Activated T-cell treated with anti-CD3 and anti-CD28 coated beads, Interleukin-2, amount 50 U/mL, for 72 hours (primary cell): ENCODE measurements around the gene CSRP2. TPM values are rescaled to one million over a fixed set of nuclear protein-coding genes. Genes with fewer than 3 reads are reported as not detected.

Source experiments
- ATAC-seq, 2 donors: fragments of 150-1000 bp; cut with Tn5 transposase; replicated peaks in 1 of 2; 2 replicates each; pipeline ENCODE4 v1.10.0; 2021; ENCODE audit warnings: moderate library complexity in 2 of 2, mild to moderate bottlenecking in 1 of 2
- DNase-seq, 2 donors: peaks; one replicate each; pipeline ENCODE4 v3.0.0; 2021 to 2022; ENCODE audit warnings: mixed read lengths in 1 of 2
- H3K27ac Mint-ChIP-seq: one replicate; pipeline ENCODE4 v1.8.0; 2022; ENCODE audit warnings: mild to moderate bottlenecking, moderate library complexity, mixed read lengths
- H3K27me3 Mint-ChIP-seq: one replicate; pipeline ENCODE4 v1.8.0; 2022; ENCODE audit warnings: low read depth, mixed read lengths
- H3K36me3 Mint-ChIP-seq, 2 donors: one replicate each; pipeline ENCODE4 v1.8.0; 2022; ENCODE audit warnings: mixed read lengths in 2 of 2, mild to moderate bottlenecking in 1 of 2; ENCODE audit not compliant: insufficient read depth in 2 of 2
- H3K4me1 Mint-ChIP-seq: one replicate; pipeline ENCODE4 v1.8.0; 2022; ENCODE audit warnings: low read depth, mixed read lengths
- H3K4me3 Mint-ChIP-seq, 2 donors: one replicate each; pipeline ENCODE4 v1.8.0; 2022; ENCODE audit warnings: mild to moderate bottlenecking in 2 of 2, mixed read lengths in 2 of 2, moderate library complexity in 2 of 2
- H3K9me3 Mint-ChIP-seq, 2 donors: one replicate each; pipeline ENCODE4 v1.8.0; 2022; ENCODE audit warnings: mixed read lengths in 2 of 2
- total RNA-seq, 2 donors: library from RNA; stranded (reverse); gene quantifications; one replicate each; pipeline ENCODE4 v1.2.3, GENCODE V29; 2022

The CSRP2 gene
- total RNA-seq, 2 donors from 2014 or later = 0.65 to 3.3 TPM

DNA sequence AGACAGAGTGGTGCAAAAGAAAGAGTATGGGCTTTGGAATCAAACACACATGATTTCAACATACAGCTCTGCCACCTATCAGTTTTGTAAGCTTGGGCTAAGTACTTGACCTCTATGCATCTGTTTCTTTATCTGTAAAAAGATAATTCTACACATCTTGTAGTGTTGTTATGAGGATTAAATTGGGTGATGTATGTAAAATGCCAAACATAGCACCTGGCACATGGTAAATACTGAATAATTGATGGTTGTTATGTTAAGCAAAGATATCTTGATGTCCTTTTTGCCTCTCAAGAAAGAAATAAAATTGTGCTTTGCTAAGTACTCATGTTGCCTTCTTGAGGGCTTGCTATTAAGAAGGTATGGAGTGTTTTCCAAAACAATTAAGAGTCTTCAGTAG, 2.3 kb upstream of the CSRP2 start:
- Mint-ChIP-seq H3K4me3 (no peak overlapping the region), H3K27me3 (peaks cover 47% of the 10 kb centered on the region), H3K4me1 (peaks cover 21% of the 10 kb centered on the region)

DNA sequence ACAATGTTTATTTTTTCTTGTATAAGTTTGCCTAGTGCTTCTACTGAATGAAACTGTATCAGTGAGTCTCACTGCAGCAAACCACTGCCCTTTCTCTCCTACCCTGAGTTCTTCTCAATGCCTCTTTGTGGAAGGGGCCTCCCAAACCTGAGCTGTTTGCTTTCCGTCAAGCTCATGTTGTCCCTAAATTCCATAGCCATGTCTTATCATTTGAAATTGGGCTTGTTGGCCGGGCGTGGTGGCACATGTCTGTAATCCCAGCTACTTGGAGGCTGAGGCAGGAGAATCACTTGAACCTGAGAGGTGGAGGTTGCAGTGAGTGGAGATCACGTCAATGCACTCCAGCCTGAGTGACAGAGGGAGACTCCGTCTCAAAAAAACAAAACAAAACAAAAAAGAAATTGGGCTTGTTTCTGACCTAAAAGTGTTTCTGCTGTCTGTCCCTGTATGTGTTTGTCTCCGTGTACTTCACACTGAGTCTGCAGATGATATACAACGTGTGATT, 1.8 kb upstream of the CSRP2 start:
- ATAC-seq = no peak
- H3K4me3 Mint-ChIP-seq = peak overlapping the region in 1 of 2 donors; percentile 13
- H3K36me3 Mint-ChIP-seq = peaks cover 0 to 2% of the 10 kb centered on the region in 2 donors

More for the DNA sequence above, 2.3 kb upstream of the CSRP2 start:
- Mint-ChIP-seq H3K27ac (no peak overlapping the region), H3K9me3 (no peaks in the 10 kb centered on the region), H3K36me3 (peaks cover 0 to 2% of the 10 kb centered on the region in 2 donors)
- ATAC-seq (no peak), DNase-seq (no peak)

DNA sequence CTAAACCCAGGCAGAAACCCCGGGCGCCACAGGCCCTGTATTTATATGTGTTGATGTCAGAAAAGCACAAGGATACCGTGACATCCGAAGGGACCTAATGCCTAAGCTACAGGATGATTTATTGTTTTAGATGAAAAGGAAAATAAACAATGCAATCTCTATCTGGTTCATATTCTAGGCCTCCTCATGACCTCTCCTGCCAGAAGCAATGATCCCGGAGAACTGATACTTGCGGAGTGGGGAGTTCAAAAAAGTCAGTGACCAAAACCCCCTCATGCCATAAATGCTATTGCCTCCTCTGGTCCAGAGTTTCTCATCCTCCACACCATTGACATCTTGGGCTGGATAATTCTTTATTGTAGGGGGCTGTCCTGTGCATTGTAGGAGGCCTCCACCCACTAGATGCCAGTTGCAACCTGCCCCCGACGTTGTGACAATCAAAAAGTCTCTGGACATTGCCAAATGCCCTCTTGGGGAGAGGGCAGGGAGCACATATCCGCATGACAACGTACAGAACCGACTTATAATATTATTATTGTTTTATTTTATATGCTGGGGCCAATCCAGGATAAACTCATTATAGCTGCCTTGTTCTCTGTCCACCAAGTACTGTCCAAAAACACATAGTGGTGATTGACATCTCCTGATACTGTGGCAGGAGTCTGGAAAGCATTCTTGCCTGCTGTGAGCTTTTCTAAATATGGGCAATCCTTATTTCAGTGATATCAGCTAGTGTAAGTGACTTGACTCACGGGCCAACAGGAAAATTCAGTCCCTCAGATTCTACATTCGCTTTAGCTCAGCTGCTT, 1.1 kb upstream of the CSRP2 start:
- H3K27ac Mint-ChIP-seq = peak overlapping the region; percentile 66
- H3K27me3 Mint-ChIP-seq = peaks cover 52% of the 10 kb centered on the region
- ATAC-seq = no peak
- peaks cover 0 to 2% of the 10 kb centered on the region in 2 donors for H3K36me3 Mint-ChIP-seq
- H3K4me3 Mint-ChIP-seq = peak overlapping the region; percentile 91 to 95
- DNase-seq = no peak
- no peaks in the 10 kb centered on the region for H3K9me3 Mint-ChIP-seq
- peaks cover 21% of the 10 kb centered on the region for H3K4me1 Mint-ChIP-seq

More for the DNA sequence above, 1.8 kb upstream of the CSRP2 start:
- no peaks in the 10 kb centered on the region for H3K9me3 Mint-ChIP-seq
- peaks cover 21% of the 10 kb centered on the region for H3K4me1 Mint-ChIP-seq
- H3K27ac Mint-ChIP-seq = no peak overlapping the region
- no peak for DNase-seq
- H3K27me3 Mint-ChIP-seq = peaks cover 47% of the 10 kb centered on the region

DNA sequence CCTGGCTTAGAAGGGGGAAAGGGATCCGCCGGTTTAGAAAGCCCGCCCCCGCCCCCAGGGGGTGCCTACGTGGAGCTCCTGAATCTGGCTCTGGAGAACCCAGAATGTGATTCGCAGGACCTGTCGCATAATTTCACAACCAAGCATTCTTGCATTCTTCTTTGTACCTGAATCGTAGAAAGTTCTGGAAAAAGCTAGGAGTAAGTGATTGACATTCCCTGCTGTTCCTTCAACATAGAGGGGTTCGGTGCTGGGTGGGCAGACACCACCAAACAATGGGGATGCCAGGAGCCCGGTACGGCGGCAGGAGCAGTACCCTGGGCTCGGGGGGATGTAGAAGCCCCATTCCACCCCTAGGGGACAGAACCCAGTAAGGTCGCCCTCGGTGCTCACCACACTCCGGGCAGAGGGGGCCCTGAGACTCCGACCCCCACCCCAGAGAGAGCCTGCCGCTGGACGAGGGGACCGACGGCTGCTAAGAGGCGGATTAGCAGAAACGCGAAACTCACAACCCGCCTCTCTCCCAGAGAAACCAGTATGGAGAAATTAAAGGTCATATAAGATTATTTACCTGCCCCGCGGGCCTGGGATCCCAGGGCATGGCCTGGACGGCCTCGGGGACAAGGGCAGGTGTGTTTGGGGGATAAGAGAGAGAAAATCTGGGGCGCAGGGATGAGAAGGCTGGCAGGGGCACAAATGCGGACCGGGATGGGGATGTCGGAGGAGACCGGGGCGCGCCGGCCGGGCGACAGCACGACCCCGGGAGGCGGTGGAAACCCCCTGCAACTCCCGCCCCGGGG, 520 bp downstream of the CSRP2 start:
- H3K36me3 Mint-ChIP-seq = peaks cover 0 to 2% of the 10 kb centered on the region in 2 donors
- peak overlapping the region; percentile 95 to 99 for H3K4me3 Mint-ChIP-seq
- H3K9me3 Mint-ChIP-seq = no peaks in the 10 kb centered on the region
- peak; percentile 65 to 68 for ATAC-seq
- peak overlapping the region; percentile 51 for H3K27ac Mint-ChIP-seq
- peaks cover 65% of the 10 kb centered on the region for H3K27me3 Mint-ChIP-seq
- H3K4me1 Mint-ChIP-seq = peaks cover 21% of the 10 kb centered on the region
- peak; percentile 22 to 41 for DNase-seq

DNA sequence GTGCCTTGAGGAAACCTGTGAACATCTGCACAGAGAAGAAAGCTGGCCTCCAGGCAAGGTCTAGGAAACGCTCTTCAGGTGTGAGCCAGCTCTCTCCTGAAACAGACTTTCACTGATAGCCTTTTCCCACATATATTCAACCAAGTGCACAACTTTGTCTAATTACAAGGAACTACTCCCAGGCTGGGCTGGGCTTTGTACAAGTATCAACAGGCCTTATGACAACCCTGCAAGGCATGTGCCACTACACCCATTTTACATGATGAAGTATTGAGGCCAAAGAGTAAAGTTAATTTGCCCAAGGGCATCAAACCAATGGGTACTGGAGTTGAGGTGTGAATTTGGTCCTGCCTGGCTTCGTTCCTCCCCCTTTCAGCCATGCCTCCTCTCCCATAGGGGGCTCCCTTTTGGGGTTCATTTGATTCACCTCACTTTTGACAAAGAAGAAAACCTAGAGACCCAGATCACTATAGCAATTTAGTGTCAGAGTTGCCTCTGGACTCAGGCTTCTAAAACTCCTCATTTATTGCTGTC, 2.1 kb downstream of the CSRP2 start:
- no peak for DNase-seq
- ATAC-seq = no peak
- no peak overlapping the region for H3K4me3 Mint-ChIP-seq
- H3K9me3 Mint-ChIP-seq = no peaks in the 10 kb centered on the region
- no peak overlapping the region for H3K27ac Mint-ChIP-seq
- H3K36me3 Mint-ChIP-seq = peaks cover 0 to 2% of the 10 kb centered on the region in 2 donors
- peaks cover 21% of the 10 kb centered on the region for H3K4me1 Mint-ChIP-seq
- H3K27me3 Mint-ChIP-seq = peaks cover 58% of the 10 kb centered on the region

DNA sequence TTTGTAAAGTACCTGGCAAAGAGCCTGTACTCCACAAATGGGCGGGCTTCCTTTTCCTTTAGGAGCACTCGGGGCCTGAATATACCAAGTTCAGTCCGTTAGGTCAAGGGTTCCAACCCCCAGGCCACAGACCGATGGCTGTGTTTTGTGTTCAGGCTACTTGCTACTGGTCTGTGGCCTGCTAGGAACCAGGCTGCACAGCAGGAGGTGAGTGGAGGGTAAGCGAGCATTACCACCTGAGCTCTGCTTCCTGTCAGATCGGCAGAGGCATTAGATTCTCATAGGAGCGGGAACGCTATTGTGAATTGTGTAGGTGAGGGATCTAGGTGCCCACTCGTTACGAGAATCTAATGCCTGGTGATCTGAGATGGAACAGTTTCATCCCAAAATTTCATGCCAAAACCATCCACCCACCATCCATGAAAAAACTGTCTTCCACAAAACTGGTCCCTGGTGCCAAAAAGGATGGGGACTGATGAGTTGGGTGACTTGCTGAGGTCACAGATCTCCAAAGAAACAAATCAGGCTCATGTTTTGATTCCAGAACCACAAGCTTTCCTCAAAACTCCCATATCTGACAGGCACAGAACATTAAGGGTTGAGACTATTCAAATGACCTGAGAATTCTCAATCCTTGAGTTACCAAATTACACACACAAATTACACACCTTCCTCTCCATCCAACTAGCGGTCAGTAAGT, 4.2 kb downstream of the CSRP2 start:
- Mint-ChIP-seq H3K27ac (no peak overlapping the region), H3K27me3 (peaks cover 38% of the 10 kb centered on the region), H3K4me3 (no peak overlapping the region), H3K4me1 (peaks cover 21% of the 10 kb centered on the region), H3K9me3 (no peaks in the 10 kb centered on the region), H3K36me3 (peaks cover 0 to 2% of the 10 kb centered on the region in 2 donors)
- DNase-seq = no peak
- ATAC-seq = no peak

DNA sequence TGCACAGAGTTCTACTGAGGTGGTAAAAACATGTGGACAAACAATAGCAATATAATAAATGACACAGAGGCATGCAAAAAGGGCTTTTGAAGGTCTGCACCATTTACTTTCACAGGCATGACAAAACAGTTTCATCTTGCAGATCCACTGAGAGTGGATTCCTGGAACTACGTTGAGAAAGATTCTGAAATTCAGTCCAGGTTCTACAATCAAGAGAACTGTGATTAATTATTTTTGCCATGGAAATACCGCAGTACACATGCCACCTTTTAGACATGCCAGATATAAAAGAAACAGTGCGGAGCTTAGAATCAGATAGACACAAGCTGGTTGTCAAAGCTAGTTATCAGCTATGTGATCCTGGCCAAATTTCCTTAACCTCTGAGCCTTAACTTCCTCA, 4.8 kb downstream of the CSRP2 start:
- no peak overlapping the region for H3K27ac Mint-ChIP-seq

DNA sequence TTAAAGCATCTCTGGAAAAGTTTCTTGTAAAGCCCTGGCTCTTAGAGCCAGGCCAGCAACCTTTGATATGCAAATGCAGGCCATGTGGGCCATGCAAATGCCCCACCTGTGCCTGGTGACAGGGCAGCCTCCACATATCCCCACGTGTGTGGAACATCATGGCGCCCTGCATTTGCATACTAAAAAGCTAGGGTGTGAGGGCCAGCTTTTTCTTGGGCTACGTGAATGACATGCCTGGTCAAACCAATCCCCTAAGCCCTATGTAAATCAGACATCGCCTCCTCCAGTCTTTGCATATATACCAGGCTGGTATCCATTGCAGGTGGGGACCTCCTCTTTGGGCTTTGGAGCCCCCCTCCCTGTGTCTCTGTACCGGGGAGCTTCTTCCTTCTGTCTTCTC, 6.4 kb downstream of the CSRP2 start:
- DNase-seq = no peak
- no peak for ATAC-seq
- H3K9me3 Mint-ChIP-seq = no peaks in the 10 kb centered on the region

More for the DNA sequence above, 4.8 kb downstream of the CSRP2 start:
- no peak for DNase-seq
- Mint-ChIP-seq H3K9me3 (no peaks in the 10 kb centered on the region), H3K36me3 (peaks cover 0 to 2% of the 10 kb centered on the region in 2 donors), H3K4me1 (peaks cover 15% of the 10 kb centered on the region), H3K4me3 (no peak overlapping the region), H3K27me3 (peaks cover 35% of the 10 kb centered on the region)
- ATAC-seq = no peak

DNA sequence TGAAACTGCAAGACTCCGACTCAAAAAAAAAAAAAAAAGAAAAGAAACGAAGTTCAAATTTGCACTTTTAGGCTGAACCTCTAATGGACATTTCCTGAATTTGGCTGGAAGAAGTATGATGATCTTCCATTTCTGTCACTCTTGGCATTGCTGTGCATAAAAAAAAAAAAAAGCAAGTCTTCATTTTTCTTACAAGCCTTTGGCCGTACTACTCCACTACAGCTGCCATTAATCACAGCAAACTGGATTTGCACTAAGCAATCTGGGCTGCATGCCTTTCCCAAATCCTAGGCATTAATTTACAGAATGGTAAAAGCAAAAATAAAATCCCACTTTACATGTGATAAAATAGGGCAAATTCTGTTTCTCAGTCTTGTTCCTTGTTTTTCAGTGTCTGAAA, 7.1 kb downstream of the CSRP2 start:
- Mint-ChIP-seq H3K27ac (no peak overlapping the region), H3K4me3 (no peak overlapping the region), H3K27me3 (peaks cover 19% of the 10 kb centered on the region), H3K36me3 (no peaks in the 10 kb centered on the region), H3K4me1 (no peaks in the 10 kb centered on the region), H3K9me3 (no peaks in the 10 kb centered on the region)
- ATAC-seq (no peak), DNase-seq (no peak)

More for the DNA sequence above, 6.4 kb downstream of the CSRP2 start:
- peaks cover 26% of the 10 kb centered on the region for H3K27me3 Mint-ChIP-seq
- peaks cover 3% of the 10 kb centered on the region for H3K4me1 Mint-ChIP-seq
- no peak overlapping the region for H3K27ac Mint-ChIP-seq
- no peak overlapping the region for H3K4me3 Mint-ChIP-seq
- H3K36me3 Mint-ChIP-seq = no peaks in the 10 kb centered on the region

DNA sequence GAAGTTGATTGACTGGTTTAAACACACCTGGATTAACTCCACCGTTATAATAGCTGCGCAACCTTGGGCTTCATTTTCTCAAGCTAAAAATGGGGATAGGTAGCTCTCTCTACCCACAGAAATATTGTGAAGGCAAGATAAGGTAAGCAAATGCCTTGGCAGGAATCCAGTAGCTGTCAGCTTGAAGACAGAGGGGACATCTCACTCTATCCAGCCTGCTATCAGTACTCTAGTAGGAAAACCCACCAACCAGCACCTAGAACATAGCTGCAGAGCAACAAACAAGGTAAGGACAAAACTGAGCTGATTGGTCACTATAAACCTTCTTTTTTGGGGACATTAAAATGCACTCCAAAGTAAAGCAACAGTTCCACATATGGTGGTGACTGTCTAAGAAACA, 7.7 kb downstream of the CSRP2 start:
- ATAC-seq = no peak
- Mint-ChIP-seq H3K27me3 (peaks cover 22% of the 10 kb centered on the region), H3K4me1 (no peaks in the 10 kb centered on the region), H3K9me3 (no peaks in the 10 kb centered on the region), H3K36me3 (no peaks in the 10 kb centered on the region), H3K27ac (no peak overlapping the region), H3K4me3 (no peak overlapping the region)
- DNase-seq = no peak

DNA sequence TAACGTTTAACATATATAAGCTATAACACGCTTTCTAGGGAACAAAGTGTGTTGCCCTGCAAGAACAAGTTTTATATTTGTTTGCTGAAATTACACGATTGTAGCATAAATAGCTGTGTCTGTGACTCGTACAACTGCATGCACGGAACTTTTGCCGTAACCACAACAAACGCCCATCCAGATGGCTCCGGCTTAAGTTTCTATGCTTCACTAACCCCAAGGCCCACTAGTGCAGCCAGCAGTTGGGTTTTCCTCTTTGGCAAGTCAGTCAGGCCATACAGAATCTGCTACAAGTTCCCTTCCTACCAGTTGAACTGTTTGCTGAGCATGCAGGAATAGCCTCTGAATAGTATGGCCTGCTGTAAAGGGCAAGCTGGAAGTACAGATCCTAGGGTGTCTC, 12.1 kb downstream of the CSRP2 start:
- no peaks in the 10 kb centered on the region for H3K36me3 Mint-ChIP-seq
- peaks cover 17% of the 10 kb centered on the region for H3K27me3 Mint-ChIP-seq
- H3K4me1 Mint-ChIP-seq = no peaks in the 10 kb centered on the region
- no peak for ATAC-seq
- no peak for DNase-seq
- H3K9me3 Mint-ChIP-seq = no peaks in the 10 kb centered on the region
- H3K27ac Mint-ChIP-seq = no peak overlapping the region
- H3K4me3 Mint-ChIP-seq = no peak overlapping the region

DNA sequence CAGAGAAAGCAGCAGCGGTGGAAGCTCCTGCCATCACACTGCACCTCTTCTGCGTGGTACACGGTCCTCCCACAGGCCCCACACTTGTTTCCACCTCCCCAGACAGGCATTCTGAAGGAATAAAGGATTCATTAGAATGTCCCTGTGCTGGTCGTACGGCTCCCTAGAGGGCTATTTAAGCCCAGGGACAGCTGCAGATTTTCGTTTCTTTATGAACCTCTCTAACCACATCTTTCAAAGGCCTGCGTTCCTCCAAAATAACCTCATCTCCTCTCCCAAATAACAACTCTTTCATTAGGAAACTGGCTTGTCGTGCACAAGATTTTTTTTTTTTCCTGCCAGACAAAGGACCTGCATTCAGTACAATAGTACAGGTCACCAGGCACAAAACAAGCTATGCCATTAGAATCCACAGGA, 12.7 kb downstream of the CSRP2 start:
- no peaks in the 10 kb centered on the region for H3K9me3 Mint-ChIP-seq
- H3K27me3 Mint-ChIP-seq = peaks cover 17% of the 10 kb centered on the region
- ATAC-seq = no peak
- no peak overlapping the region for H3K4me3 Mint-ChIP-seq
- H3K36me3 Mint-ChIP-seq = no peaks in the 10 kb centered on the region
- no peak for DNase-seq
- H3K4me1 Mint-ChIP-seq = no peaks in the 10 kb centered on the region
- H3K27ac Mint-ChIP-seq = no peak overlapping the region
